A549 (cell line): ENCODE results near the gene TMEM164. TPM values are rescaled to one million over a fixed set of nuclear protein-coding genes. Genes with fewer than 3 reads are reported as not detected.

Experiments
- ATAC-seq, 2 experiments: fragments of 200-7000 bp in 1 of 2; fragments of >200 bp in 1 of 2; cut with Nextera tagmentation in 1 of 2; cut with Tn5 transposase in 1 of 2; 3 replicates each; pipeline versions ENCODE4 v1.8.0 to v1.9.1; 2018 to 2020; ENCODE audit warnings: mild to moderate bottlenecking in 1 of 2, moderate library complexity in 1 of 2
- CTCF ChIA-PET: fragments of 300-600 bp; sonication (Branson Sonifier 250); formaldehyde crosslinking; extraction: SDS; loops from one replicate; lab custom pipeline; 2021; ENCODE audit warnings: antibody characterized with exemption, inconsistent platforms; lab: Yijun Ruan, JAX
- POLR2A ChIA-PET: fragments of 350-600 bp; formaldehyde crosslinking; extraction: SDS; loops from one replicate; lab custom pipeline; 2021; ENCODE audit warnings: antibody characterized with exemption, inconsistent platforms; lab: Yijun Ruan, JAX
- DNase-seq, 2 experiments: peaks; one replicate each; pipeline versions ENCODE4 v3.0.0 to v3.0.0-alpha.2; 2011 to 2016; ENCODE audit warnings: low read depth in 1 of 2, low spot score in 1 of 2
- FAIRE-seq: peaks from 2 replicates; lab custom pipeline; 2011; peaks lifted over from hg19 to GRCh38; lab: Jason Lieb, UNC
- H3K27ac ChIP-seq, 2 experiments: fragments of >200 bp; sonication (Bioruptor Twin); formaldehyde crosslinking; 3 replicates each; pipeline ENCODE4 v1.5.1; 2016 to 2017
- H3K4me1 ChIP-seq: fragments of >200 bp; sonication (Bioruptor Twin); formaldehyde crosslinking; 3 replicates; pipeline ENCODE4 v1.6.1; 2016
- H3K4me2 ChIP-seq: fragments of >200 bp; sonication (Bioruptor Twin); formaldehyde crosslinking; 3 replicates; pipeline ENCODE4 v1.6.1; 2016
- H3K4me3 ChIP-seq: fragments of >200 bp; sonication (Bioruptor Twin); formaldehyde crosslinking; 3 replicates; pipeline ENCODE4 v1.5.1; 2016
- H3K9me3 ChIP-seq: fragments of >200 bp; sonication (Bioruptor Twin); formaldehyde crosslinking; 3 replicates; pipeline ENCODE4 v1.6.1; 2016
- CEBPB ChIP-seq, 2 experiments: fragments of >200 bp in 1 of 2; sonication (Bioruptor Twin) in 1 of 2; formaldehyde crosslinking in 1 of 2; IDR thresholded peaks; 2 replicates each; pipeline ENCODE4 v1.6.1; 2012 to 2016
- CHD4 ChIP-seq: fragments of 200-600 bp; sonication (generic); IDR thresholded peaks from 2 replicates; pipeline ENCODE4 v1.6.1; 2016; ENCODE audit warnings: antibody characterized with exemption, mild to moderate bottlenecking, borderline replicate concordance
- EHF ChIP-seq: fragments of 250-450 bp; sonication (Bioruptor Pico); IDR thresholded peaks from 2 replicates; pipeline ENCODE4 v1.5.0; 2020; ENCODE audit warnings: mild to moderate bottlenecking
- EHMT2 ChIP-seq: fragments of 200-600 bp; sonication (generic); IDR thresholded peaks from 2 replicates; pipeline ENCODE4 v1.6.1; 2016; ENCODE audit warnings: antibody characterized with exemption, low read depth, mild to moderate bottlenecking, moderate library complexity
- EP300 ChIP-seq, 2 experiments: fragments of >200 bp; sonication (Bioruptor Twin); formaldehyde crosslinking; IDR thresholded peaks; 2 replicates in 1 of 2; 3 replicates in 1 of 2; pipeline ENCODE4 v1.6.1; 2016 to 2017
- ESRRA ChIP-seq: fragments of 150-350 bp; IDR thresholded peaks from 2 replicates; pipeline ENCODE4 v1.6.1; 2014; ENCODE audit warnings: mild to moderate bottlenecking, low read length, borderline replicate concordance
- FOSL2 ChIP-seq, 2 experiments: fragments of 450-650 bp in 1 of 2; fragments of >200 bp in 1 of 2; sonication (Bioruptor Twin) in 1 of 2; formaldehyde crosslinking; IDR thresholded peaks; 2 replicates each; pipeline versions ENCODE4 v1.5.0 to v1.6.1; 2016 to 2020; ENCODE audit warnings: mild to moderate bottlenecking in 1 of 2, moderate library complexity in 1 of 2
- GATA3 ChIP-seq: IDR thresholded peaks from 2 replicates; pipeline ENCODE4 v1.6.1; 2012; ENCODE audit warnings: borderline replicate concordance
- HDAC2 ChIP-seq: fragments of 200-600 bp; sonication (generic); IDR thresholded peaks from 2 replicates; pipeline ENCODE4 v1.6.1; 2016
- HOXB5 ChIP-seq: fragments of 250-450 bp; sonication (Bioruptor Pico); IDR thresholded peaks from 2 replicates; pipeline ENCODE4 v1.5.0; 2020; ENCODE audit warnings: mild to moderate bottlenecking, moderate library complexity
- JUN ChIP-seq, 2 experiments: fragments of >200 bp; sonication (Bioruptor Twin); formaldehyde crosslinking; IDR thresholded peaks; 2 replicates in 1 of 2; 3 replicates in 1 of 2; pipeline ENCODE4 v1.6.1; 2016 to 2017
- MAX ChIP-seq: IDR thresholded peaks from 2 replicates; pipeline ENCODE4 v1.6.1; 2012
- MAZ ChIP-seq: fragments of 150-350 bp; IDR thresholded peaks from 2 replicates; pipeline ENCODE4 v1.6.1; 2014; ENCODE audit warnings: antibody characterized with exemption, low read depth, low read length, borderline replicate concordance
- NR3C1 ChIP-seq: fragments of >200 bp; sonication (Bioruptor Twin); formaldehyde crosslinking; IDR thresholded peaks from 3 replicates; pipeline ENCODE4 v1.6.1; 2017
- PBX3 ChIP-seq: IDR thresholded peaks from 2 replicates; pipeline ENCODE4 v1.6.1; 2012
- PHF8 ChIP-seq: fragments of 200-600 bp; sonication (generic); IDR thresholded peaks from 2 replicates; pipeline ENCODE4 v1.6.1; 2016; ENCODE audit warnings: low read depth, mild to moderate bottlenecking, antibody characterized with exemption, moderate library complexity, borderline replicate concordance
- POLR2A ChIP-seq: IDR thresholded peaks from 2 replicates; pipeline ENCODE4 v1.6.1; 2012; ENCODE audit warnings: mild to moderate bottlenecking, low read length
- POLR2AphosphoS2 ChIP-seq: conservative IDR thresholded peaks from 2 replicates; pipeline ENCODE4 v1.6.1; 2012; ENCODE audit warnings: low read length, improper control_type of control experiment, inconsistent platforms
- TFCP2L1 ChIP-seq: fragments of 250-450 bp; sonication (Bioruptor Pico); IDR thresholded peaks from 2 replicates; pipeline ENCODE4 v1.5.0; 2021; ENCODE audit warnings: mild to moderate bottlenecking
- USF2 ChIP-seq: fragments of 450-650 bp; IDR thresholded peaks from 2 replicates; pipeline ENCODE4 v1.6.1; 2014; ENCODE audit warnings: antibody characterized with exemption
- ZNF302 ChIP-seq: fragments of 250-450 bp; sonication (Bioruptor Pico); IDR thresholded peaks from 2 replicates; pipeline ENCODE4 v1.9.0; 2021; ENCODE audit warnings: inconsistent platforms, mild to moderate bottlenecking, moderate library complexity
- ZSCAN20 ChIP-seq: fragments of 250-450 bp; sonication (Bioruptor Pico); IDR thresholded peaks from 2 replicates; pipeline ENCODE4 v1.8.0; 2022; ENCODE audit warnings: mild to moderate bottlenecking, moderate library complexity
- WGBS: methylation state at CpG from one replicate; pipeline ENCODE4 v1.1.6; 2017; ENCODE audit errors: missing lambda C conversion rate; 5-methylcytosine and 5-hydroxymethylcytosine counted together
- polyA plus RNA-seq, 4 experiments: library from polyadenylated mRNA; depleted of rRNA in 3 of 4; stranded (reverse); fragments of >200 nt; fragmentation: RNase III in 1 of 4; extraction: RNeasy Plus Mini Kit Qiagen cat#74134 plus additional on column Dnase treatment in 1 of 4; gene quantifications; 2 replicates in 3 of 4; 3 replicates in 1 of 4; pipeline ENCODE4 v1.2.3, GENCODE V29; 2011 to 2017
- TF ChIP-seq, protein P1 (sequence below): fragments of >200 bp; sonication (Bioruptor Twin); formaldehyde crosslinking; IDR thresholded peaks from 2 replicates; pipeline ENCODE4 v1.6.1; 2016
- TF ChIP-seq, protein P2 (sequence below): fragments of 150-350 bp; IDR thresholded peaks from 2 replicates; pipeline ENCODE4 v1.6.1; 2014; ENCODE audit warnings: low read depth, mild to moderate bottlenecking, low read length
- TF ChIP-seq, protein P3 (sequence below): fragments of >200 bp; sonication (Bioruptor Twin); formaldehyde crosslinking; IDR thresholded peaks from 3 replicates; pipeline ENCODE4 v1.6.1; 2016

TMEM164 gene
- polyA plus RNA-seq, 2 of the 4 experiments (the other 2 are of a cell fraction), result 32.0 to 43.7 TPM

GRCh38 chrX:110032534-110033147 lies 29.7 kb downstream of the TMEM164 start:
- DNase-seq (no peak), FAIRE-seq (no peak)
- peaks cover 64% of the 10 kb centered on the region for H3K4me1 ChIP-seq
- peak overlapping the region; percentile 2; the same call in 2 of the 3 replicates for H3K4me2 ChIP-seq
- POLR2A ChIA-PET, result no interaction called here
- no peak overlapping the region for H3K4me3 ChIP-seq
- H3K27ac ChIP-seq, result peak overlapping the region in 1 of 2 experiments; percentile 3; a peak in 1 of 6 replicates
- no peak for TF ChIP-seq ZSCAN20
- TF ChIP-seq CEBPB (IDR thresholded peaks at IDR 0.05), result no peak
- TF ChIP-seq CHD4, result no peak
- TF ChIP-seq POLR2A, result no peak
- no peak for TF ChIP-seq PHF8
- no peak for TF ChIP-seq FOSL2 (IDR thresholded peaks at IDR 0.05)
- TF ChIP-seq FOSL2 (CRISPR knock-in tag; IDR thresholded peaks at IDR 0.05), result no peak
- no peak for TF ChIP-seq EHMT2
- TF ChIP-seq GATA3, result no peak
- no peak for TF ChIP-seq MAX
- TF ChIP-seq HDAC2, result no peak
- TF ChIP-seq USF2, result no peak
- TF ChIP-seq ESRRA, result no peak
- TF ChIP-seq, all 56 proteins: peak for 0
- H3K9me3 ChIP-seq, result no peaks in the 10 kb centered on the region
- CTCF ChIA-PET, result interaction anchor here (0.9 to 1.4 kb wide), 3 partner anchors 29 to 121 kb away, joined by 3 to 4 read pairs (median 3); no protein-coding TSS in a partner anchor
- 57% methylated on average over 3 of the region's 3 CpGs for WGBS
- no peak for ATAC-seq

DNA sequence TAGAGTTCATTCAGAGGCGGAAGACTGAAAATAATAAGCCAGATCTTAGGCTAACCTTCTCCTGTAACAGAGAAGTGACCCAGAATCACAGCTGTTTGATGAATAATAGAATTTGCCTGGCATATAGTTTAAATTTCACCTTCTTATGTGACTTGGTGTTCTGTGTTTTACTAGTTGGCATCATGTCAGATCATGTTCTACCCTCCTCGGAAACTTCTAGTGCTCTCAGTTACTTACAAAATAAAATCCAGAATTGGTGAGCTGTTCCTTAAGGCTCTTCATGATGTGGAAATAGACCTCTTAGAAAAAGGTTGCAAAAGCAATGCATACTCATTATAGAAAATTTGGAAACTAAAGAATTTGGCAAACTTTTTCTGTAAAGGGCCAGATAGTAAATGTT lies 31.1 kb downstream of the TMEM164 start:
- peak overlapping the region; percentile 30 to 63; a peak in 4 of 6 replicates for H3K27ac ChIP-seq
- no peak for FAIRE-seq
- no peaks in the 10 kb centered on the region for H3K9me3 ChIP-seq
- H3K4me2 ChIP-seq, result no peak overlapping the region
- no peak for TF ChIP-seq HOXB5 (CRISPR knock-in tag)
- TF ChIP-seq MAZ, result no peak
- TF ChIP-seq TFCP2L1 (CRISPR knock-in tag), result no peak
- TF ChIP-seq EHMT2, result no peak
- no peak for TF ChIP-seq POLR2AphosphoS2
- TF ChIP-seq NR3C1, result no peak
- no peak for TF ChIP-seq PBX3
- TF ChIP-seq, all 56 proteins: peak for 0
- WGBS, result 100% methylated on average over 2 of the region's 2 CpGs
- Histone ChIP-seq H3K4me1 (peaks cover 61% of the 10 kb centered on the region), H3K4me3 (no peak overlapping the region)
- ChIA-PET POLR2A (no interaction called here), CTCF (interaction anchor here (1.4 kb wide), 1 partner anchor 28 kb away, joined by 3 read pairs; no protein-coding TSS in a partner anchor)
- no peak for DNase-seq
- no peak for ATAC-seq

GRCh38 chrX:110036162-110037033 lies 33.5 kb downstream of the TMEM164 start:
- H3K9me3 ChIP-seq, result no peaks in the 10 kb centered on the region
- CTCF ChIA-PET, result interaction anchor here (1.2 kb wide), 1 partner anchor 11 kb away, joined by 3 read pairs; no protein-coding TSS in a partner anchor
- WGBS, result 8% methylated on average over 3 of the region's 3 CpGs
- no peak overlapping the region for H3K4me3 ChIP-seq
- TF ChIP-seq CEBPB (IDR thresholded peaks at IDR 0.05) (peak; percentile 93 to 96), ZNF302 (CRISPR knock-in tag) (no peak), EP300 (IDR thresholded peaks at IDR 0.05) (peak in 1 of 2 experiments; percentile 53; a peak in 2 of 5 replicates), FOSL2 (IDR thresholded peaks at IDR 0.05) (no peak), FOSL2 (CRISPR knock-in tag; IDR thresholded peaks at IDR 0.05) (peak; percentile 43; the same call in 1 of the 2 replicates), EHF (CRISPR knock-in tag) (no peak), JUN (IDR thresholded peaks at IDR 0.05) (0 out of 5 replicates have a peak, but pooled peaks of 1 of the 2 experiments have one; percentile 31), EHMT2 (no peak), GATA3 (peak; percentile 93)
- TF ChIP-seq, protein P1, sequence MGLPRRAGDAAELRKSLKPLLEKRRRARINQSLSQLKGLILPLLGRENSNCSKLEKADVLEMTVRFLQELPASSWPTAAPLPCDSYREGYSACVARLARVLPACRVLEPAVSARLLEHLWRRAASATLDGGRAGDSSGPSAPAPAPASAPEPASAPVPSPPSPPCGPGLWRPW, result peak; percentile 78
- TF ChIP-seq, protein P2, sequence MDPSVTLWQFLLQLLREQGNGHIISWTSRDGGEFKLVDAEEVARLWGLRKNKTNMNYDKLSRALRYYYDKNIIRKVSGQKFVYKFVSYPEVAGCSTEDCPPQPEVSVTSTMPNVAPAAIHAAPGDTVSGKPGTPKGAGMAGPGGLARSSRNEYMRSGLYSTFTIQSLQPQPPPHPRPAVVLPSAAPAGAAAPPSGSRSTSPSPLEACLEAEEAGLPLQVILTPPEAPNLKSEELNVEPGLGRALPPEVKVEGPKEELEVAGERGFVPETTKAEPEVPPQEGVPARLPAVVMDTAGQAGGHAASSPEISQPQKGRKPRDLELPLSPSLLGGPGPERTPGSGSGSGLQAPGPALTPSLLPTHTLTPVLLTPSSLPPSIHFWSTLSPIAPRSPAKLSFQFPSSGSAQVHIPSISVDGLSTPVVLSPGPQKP, result no peak
- TF ChIP-seq, protein P3, sequence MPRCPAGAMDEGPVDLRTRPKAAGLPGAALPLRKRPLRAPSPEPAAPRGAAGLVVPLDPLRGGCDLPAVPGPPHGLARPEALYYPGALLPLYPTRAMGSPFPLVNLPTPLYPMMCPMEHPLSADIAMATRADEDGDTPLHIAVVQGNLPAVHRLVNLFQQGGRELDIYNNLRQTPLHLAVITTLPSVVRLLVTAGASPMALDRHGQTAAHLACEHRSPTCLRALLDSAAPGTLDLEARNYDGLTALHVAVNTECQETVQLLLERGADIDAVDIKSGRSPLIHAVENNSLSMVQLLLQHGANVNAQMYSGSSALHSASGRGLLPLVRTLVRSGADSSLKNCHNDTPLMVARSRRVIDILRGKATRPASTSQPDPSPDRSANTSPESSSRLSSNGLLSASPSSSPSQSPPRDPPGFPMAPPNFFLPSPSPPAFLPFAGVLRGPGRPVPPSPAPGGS, result no peak
- TF ChIP-seq, all 56 proteins: peak for 6
- peak; percentile 95 for FAIRE-seq
- DNase-seq, result peak; percentile 13 to 47
- peaks cover 65% of the 10 kb centered on the region for H3K4me1 ChIP-seq
- peak overlapping the region; percentile 82 to 92 for H3K27ac ChIP-seq
- peak overlapping the region; percentile 75 for H3K4me2 ChIP-seq
- POLR2A ChIA-PET, result no interaction called here
- peak; percentile 58 to 66; a peak in 5 of 6 replicates for ATAC-seq
